Right lobe of liver (tissue), 6 donors: ENCODE measurements around the gene ERC2. TPM values are rescaled to one million over a fixed set of nuclear protein-coding genes. Genes with fewer than 3 reads are reported as not detected.

Experiments
- ATAC-seq, 4 donors: fragments of 200-7000 bp; cut with Tn5 transposase; one replicate each; pipeline ENCODE4 v1.9.1; 2020; ENCODE audit warnings: mild to moderate bottlenecking in 4 of 4, moderate library complexity in 4 of 4
- DNase-seq, 3 donors: peaks; one replicate each; pipeline ENCODE4 v3.0.0-alpha.2; 2020
- H3K27ac ChIP-seq, 3 donors: fragments of 200-600 bp; one replicate each; pipeline ENCODE4 v1.8.0; 2022
- H3K27me3 ChIP-seq, 2 donors: fragments of 200-600 bp; one replicate each; pipeline ENCODE4 v1.8.0; 2022
- H3K36me3 ChIP-seq, 4 donors: fragments of 200-600 bp; sonication (generic) in 1 of 4; one replicate each; pipeline versions ENCODE4 v1.5.1 to v1.8.0; 2017 to 2022; ENCODE audit warnings: control low read depth in 1 of 4
- H3K4me1 ChIP-seq, 4 donors: fragments of 200-600 bp; sonication (generic) in 1 of 4; one replicate each; pipeline versions ENCODE4 v1.5.1 to v1.8.0; 2017 to 2022; ENCODE audit warnings: control low read depth in 1 of 4
- H3K4me3 ChIP-seq, 3 donors: fragments of 200-600 bp; one replicate each; pipeline ENCODE4 v1.8.0; 2022
- H3K9me3 ChIP-seq, 4 donors: fragments of 200-600 bp; sonication (generic) in 1 of 4; one replicate each; pipeline versions ENCODE4 v1.5.1 to v1.8.0; 2017 to 2022; ENCODE audit warnings: control low read depth in 1 of 4
- CTCF ChIP-seq, 4 donors: fragments of 200-600 bp in 3 of 4; fragments of 450-650 bp in 1 of 4; IDR thresholded peaks; one replicate each; pipeline versions ENCODE4 v1.5.1 to v1.8.0; 2016 to 2022; ENCODE audit warnings: antibody characterized with exemption in 4 of 4, mild to moderate bottlenecking in 2 of 4
- POLR2A ChIP-seq: fragments of 450-650 bp; IDR thresholded peaks from one replicate; pipeline ENCODE4 v1.6.1; 2017; ENCODE audit warnings: antibody characterized with exemption, mild to moderate bottlenecking
- WGBS: methylation state at CpG from one replicate; pipeline ENCODE4 v1.1.6; 2018; ENCODE audit warnings: low coverage, low lambda C conversion rate; ENCODE audit not compliant: insufficient coverage; ENCODE audit errors: missing lambda C conversion rate; 5-methylcytosine and 5-hydroxymethylcytosine counted together
- intact Hi-C, 2 donors: fragments of 100-400 bp; cut with DNase I; formaldehyde crosslinking; loops; one replicate each; pipeline versions ENCODE4 v1.11.2 to v1.14.1; 2022
- total RNA-seq, 6 experiments: library from RNA; depleted of rRNA in 2 of 6; stranded (reverse); fragments of >200 nt in 2 of 6; fragmentation: NEBNext Ultra II Directional in 3 of 6; extraction: Animal tissue kit (Norgen Biotek cat#: 25700) in 3 of 6; gene quantifications; one replicate each; pipeline versions ENCODE4 v1.1.0 to v1.2.4, GENCODE V29; 2016 to 2023
- donor health status: DM: no; HTN: yes; CAD: no.
- donor health status: DM: no; HTN: no; CAD: no.
- donor health status: DM: no; HTN: no; CAD: no.
- donor health status: DM: no; HTN: yes; CAD: no.
- donor health status: DM: no; HTN: yes; CAD: no.

The ERC2 gene
- total RNA-seq, 6 experiments from 2014 or later = not detected

- no peak for DNase-seq
- 30% methylated on average over 2 of the region's 2 CpGs for WGBS
- H3K4me1 ChIP-seq = no peaks in the 10 kb centered on the region
These were observed 331.8 kb downstream of the ERC2 start for GRCh38 chr3:56136514-56136913.

GRCh38 chr3:56135941-56136340 is 332.3 kb downstream of the ERC2 start:
- 76% methylated on average over 4 of the region's 4 CpGs for WGBS
- ATAC-seq (no peak), DNase-seq (no peak)
- intact Hi-C loops = no loop called here
- TF ChIP-seq POLR2A (no peak), CTCF (IDR thresholded peaks at IDR 0.05) (no peak)
- no peak overlapping the region for H3K4me3 ChIP-seq
- H3K9me3 ChIP-seq = no peaks in the 10 kb centered on the region
- no peak overlapping the region for H3K27ac ChIP-seq
- no peaks in the 10 kb centered on the region for H3K27me3 ChIP-seq
- no peaks in the 10 kb centered on the region for H3K36me3 ChIP-seq
- H3K4me1 ChIP-seq = no peaks in the 10 kb centered on the region

More at GRCh38 chr3:56136514-56136913, 331.8 kb downstream of the ERC2 start:
- no peak for TF ChIP-seq POLR2A
- no peak for TF ChIP-seq CTCF (IDR thresholded peaks at IDR 0.05)
- Histone ChIP-seq H3K9me3 (no peaks in the 10 kb centered on the region), H3K4me3 (no peak overlapping the region), H3K27ac (no peak overlapping the region), H3K36me3 (no peaks in the 10 kb centered on the region), H3K27me3 (no peaks in the 10 kb centered on the region)
- intact Hi-C loops = no loop called here
- no peak for ATAC-seq

- no peaks in the 10 kb centered on the region for H3K9me3 ChIP-seq
- no peaks in the 10 kb centered on the region for H3K27me3 ChIP-seq
- intact Hi-C loops = no loop called here
- ATAC-seq = no peak
- no peak for TF ChIP-seq CTCF (IDR thresholded peaks at IDR 0.05)
- TF ChIP-seq POLR2A = no peak
- no peaks in the 10 kb centered on the region for H3K36me3 ChIP-seq
- no peaks in the 10 kb centered on the region for H3K4me1 ChIP-seq
- no peak overlapping the region for H3K4me3 ChIP-seq
- no peak overlapping the region for H3K27ac ChIP-seq
- DNase-seq = no peak
- 53% methylated on average over 1 of the region's 2 CpGs for WGBS
These were observed 334.8 kb downstream of the ERC2 start for GRCh38 chr3:56133423-56133822.

GRCh38 chr3:56132762-56133161 is 335.5 kb downstream of the ERC2 start:
- WGBS = 43% methylated on average over 3 of the region's 3 CpGs
- intact Hi-C loops = no loop called here
- Histone ChIP-seq H3K9me3 (no peaks in the 10 kb centered on the region), H3K4me1 (no peaks in the 10 kb centered on the region), H3K36me3 (no peaks in the 10 kb centered on the region), H3K27me3 (no peaks in the 10 kb centered on the region), H3K4me3 (no peak overlapping the region), H3K27ac (no peak overlapping the region)
- DNase-seq (no peak), ATAC-seq (no peak)
- TF ChIP-seq POLR2A = no peak
- no peak for TF ChIP-seq CTCF (IDR thresholded peaks at IDR 0.05)
